ENCODE measurements around the gene MYH1.
"Not testable (repeated sequence)": the region's sequence is repeated elsewhere in the genome, so short reads cannot be mapped to it uniquely, and the experiment has no call there.

MYH1 gene

DNA sequence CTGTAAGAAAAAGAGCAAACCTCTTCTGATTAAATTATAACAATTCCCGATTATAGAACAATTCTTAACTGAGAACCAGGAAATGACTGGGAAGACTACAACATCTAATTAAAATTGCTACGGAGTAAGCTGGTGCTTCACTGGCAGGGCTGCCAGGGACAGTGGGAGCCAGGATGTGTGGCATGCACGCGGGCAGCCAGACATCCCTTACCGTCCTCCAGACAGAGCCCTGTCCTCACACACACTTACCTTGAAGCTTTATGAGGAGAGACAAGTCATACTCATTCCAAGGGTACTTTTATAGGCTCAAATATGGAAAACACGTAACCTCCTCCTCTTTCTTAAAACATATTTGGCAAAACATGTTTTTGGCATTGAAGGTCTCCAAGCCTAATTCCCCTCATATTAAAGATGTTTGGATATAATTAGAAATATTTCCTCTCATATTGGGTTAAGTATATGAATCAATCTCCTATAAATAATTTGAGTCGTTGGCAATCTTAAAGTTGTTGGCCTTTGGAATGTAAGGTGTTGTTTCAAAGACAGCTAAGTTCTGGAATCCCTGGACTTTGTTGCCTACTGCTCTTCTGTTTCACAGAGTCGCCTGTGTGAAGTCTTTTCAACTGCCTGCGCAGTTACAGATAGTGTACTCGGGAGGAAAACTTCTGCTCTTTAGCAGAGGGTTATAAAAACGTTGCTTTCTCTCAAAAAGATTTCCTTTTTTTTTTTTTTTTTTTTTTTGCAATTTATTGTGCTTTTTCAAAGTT, at the start of gene MYH1:
TSS of gene MYH1 (minus strand) at position 272 of the 767 bp plus-strand sequence. CDS start 1,900 bp downstream, outside the sequence.
- DNase-seq: no peak

DNA sequence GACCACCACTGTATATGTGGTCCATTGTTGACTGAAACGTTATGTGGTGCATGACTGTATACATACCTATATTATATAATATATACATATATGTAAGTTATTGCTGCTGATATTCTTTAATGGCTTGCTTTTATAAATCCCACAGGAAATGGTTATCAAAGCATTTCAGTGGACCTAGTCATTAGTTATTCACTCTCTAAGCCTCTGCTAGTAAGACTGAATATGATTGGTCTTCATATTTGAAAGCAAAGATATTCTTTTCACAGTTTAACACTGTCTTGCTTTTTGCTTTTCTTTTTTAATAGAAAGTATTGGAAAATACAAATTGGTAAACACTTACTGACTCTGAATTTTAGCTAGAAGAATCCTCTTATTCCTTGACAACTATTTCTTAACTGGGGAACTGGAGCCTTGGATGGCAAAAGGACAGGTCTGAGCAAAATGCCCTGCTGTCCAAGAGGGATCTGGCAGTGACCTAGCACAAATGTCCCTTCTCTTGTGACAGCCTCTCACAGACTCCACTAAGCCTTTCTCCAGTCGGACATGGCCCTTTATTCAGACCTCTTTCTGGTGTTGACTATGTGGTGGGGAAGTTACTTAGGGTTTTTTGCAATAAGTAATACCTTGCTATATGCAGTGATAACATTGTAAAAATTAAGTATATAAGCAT, 45.8 kb upstream of the MYH1 start:
- DNase-seq: no peak

DNA sequence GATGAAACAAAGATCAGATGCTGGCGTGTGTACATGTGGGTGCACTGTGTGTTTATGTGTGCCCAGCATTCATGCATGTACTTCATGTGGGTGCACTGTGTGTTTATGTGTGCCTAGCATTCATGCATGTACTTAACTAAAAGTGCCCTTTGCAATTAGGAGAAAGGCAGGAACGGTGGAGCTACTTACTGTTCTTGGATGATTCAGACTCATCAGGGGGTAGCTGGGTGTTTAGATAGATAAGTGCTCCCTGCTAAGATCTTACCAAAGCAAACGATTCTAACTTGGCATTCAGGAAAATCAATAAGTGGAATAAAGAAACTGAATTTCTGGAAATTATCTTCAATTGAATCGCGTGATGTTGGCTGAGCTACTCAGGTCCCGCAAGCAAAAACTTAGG, 39.7 kb upstream of the MYH1 start:
- no peak for DNase-seq

DNA sequence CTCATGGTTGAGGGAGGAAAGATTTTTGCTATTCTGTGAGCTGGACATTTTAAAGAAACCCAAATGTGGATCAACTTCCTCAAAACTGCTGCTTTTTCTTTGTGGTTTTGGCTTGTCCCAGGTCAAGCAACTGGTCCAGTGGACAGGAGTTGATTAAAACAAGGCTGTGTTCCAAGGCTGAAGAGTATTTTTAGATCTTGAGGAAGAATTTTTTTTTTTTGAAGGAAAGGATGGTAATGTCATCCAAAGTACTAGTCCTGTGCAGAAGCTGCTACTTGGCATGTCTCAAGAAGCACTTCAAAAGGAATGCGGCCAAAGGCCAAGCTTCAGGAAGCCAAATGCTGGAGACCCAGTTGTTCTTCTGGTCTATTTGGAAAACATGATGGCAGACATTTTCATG, 39.1 kb upstream of the MYH1 start:
- DNase-seq: no peak

DNA sequence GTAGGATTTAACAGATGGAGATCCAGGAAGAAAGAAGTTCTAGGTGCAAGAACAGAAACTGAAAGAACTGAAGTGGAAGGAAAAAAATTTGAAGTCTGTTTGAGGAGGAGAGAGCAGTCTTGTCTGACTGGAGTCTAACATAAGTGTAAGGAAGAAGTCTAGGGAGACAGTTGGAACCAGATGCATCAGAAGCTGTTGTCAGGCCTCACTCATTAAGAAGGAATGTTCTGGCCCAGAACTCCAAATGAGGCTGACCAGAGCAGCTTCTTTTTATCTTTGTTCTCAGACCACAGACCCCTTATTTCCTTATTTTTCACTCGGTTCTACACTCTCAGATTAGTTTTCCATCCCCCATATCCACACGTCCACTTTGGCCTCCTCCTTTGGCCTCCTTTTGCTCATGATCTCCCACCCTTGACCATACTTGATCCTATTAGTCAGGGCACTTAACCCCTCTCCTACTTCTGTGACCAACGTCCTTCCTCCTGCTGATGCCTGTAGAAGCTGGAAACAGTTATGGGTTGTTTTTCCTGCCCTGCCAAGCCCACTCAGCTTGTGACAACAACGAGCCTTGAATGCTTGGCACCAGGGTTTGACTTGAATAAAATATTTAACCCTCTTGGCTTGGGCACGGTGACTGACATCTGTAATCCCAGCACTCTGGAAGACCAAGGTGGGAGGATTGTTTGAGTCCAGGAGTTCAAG, 38.1 kb upstream of the MYH1 start:
- no peak for DNase-seq

DNA sequence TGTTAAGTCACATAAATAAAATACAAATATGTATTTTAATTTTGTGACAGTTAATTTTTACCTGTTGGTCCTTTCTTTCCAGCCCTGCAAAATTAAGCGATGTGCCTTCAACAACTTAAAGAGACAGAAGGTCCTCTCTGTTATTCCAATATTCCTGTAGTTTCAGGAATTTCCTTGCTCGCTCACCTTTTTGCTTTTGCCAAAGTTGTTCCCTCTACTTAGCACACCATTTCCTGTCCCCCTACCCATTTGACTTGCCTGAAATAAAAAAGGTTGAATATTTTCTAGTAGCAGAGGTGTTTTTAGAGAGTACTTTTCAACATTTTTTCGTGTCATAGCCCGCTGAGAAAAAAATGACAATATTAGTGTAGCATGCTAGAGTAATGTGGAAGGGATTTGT, 31.7 kb upstream of the MYH1 start:
- no peak for DNase-seq

DNA sequence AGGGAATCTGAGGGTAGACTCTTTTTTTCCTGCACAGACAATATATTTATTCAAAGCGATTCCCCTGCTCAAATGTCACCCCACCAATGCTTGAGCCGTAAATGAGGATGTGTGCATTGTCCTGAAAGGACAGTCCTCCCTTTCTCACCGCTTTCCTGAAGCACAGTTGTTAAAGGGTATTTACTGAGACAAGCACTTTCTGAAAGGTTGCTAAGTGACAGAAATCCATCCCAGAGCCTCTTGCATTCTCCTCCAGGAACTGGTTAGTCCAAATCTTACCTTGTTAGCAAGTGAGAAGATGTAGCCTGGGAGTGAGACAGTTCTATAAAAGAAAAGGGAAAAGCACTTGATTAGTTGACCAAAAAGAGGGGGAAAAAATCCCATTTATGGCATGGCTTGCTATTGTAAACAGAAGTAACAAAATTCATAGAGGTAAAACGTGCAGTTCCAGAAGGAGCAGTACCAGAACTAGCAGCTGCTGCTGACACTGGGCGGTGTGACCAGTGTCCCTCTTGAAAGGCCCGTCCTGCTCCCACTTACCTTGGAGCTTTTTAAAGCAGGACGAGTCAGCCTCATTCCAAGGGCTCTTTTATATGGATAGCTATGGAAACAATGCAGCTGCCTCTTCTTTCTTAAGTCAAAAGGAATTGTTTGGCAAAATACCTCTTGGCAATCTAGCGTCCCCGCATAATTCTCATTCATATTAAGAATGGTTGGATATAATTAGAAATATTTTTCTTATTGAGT, 30.9 kb upstream of the MYH1 start, which contains the start of gene MYH2:
TSS of gene MYH2 (minus strand) at position 563 of the 747 bp plus-strand sequence. CDS start 1,738 bp downstream, outside the sequence.
- DNase-seq: no peak

DNA sequence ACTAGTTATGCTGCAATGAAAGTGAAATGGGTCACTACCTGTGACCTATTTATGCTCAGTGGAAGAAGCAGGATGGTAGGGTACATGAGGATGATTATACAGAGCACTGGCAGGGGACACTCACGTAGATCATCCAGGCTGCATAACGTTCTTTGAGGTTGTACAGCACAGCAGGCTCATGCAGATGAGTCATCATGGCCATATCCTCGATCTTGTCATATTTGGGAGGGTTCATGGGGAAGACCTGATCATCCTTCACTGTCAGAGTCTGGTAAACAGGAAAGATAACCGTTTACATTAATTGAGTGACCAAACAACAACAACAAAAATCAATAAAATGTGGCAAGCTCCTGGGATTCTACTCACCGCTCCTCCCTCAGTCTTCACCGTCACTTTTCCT, 29.0 kb upstream of the MYH1 start:
- no peak for DNase-seq

DNA sequence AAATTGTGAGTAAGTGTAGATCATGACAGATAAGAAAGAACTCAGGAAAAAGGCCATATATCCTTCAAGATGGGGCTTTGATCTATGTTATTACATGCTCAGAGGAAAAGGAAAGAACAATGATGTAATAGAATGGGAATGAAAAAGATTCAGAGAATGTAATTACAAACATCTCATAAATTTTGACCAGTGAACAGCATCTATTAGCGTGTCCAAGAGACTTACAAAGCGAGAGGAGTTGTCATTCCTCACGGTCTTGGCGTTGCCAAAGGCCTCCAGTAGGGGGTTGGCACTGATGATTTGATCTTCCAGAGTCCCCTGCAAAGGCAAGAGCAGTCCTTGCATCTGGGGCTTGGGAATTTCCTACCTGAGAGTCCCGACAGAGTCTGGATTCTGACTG, 25.1 kb upstream of the MYH1 start:
- DNase-seq: not testable (repeated sequence)

DNA sequence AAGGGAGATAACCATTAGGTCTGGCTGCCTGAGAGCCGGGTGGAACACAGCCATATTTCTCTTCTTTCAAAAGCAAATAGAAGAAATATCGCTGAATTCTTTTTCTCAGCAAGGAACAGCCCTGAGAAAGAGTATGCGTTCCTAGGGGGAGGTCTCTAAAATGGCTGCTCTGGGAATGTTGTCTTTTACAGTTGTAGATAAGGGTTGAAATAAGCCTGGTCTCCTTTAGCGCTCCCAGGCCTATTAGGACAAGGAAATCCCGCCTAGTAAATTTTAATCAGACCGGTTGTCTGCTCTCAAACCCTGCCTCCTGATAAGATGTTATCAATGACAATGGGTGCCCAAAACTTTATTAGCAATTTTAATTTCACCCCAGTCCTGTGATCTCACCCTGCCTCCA, 22.8 kb upstream of the MYH1 start:
- DNase-seq: not testable (repeated sequence)

DNA sequence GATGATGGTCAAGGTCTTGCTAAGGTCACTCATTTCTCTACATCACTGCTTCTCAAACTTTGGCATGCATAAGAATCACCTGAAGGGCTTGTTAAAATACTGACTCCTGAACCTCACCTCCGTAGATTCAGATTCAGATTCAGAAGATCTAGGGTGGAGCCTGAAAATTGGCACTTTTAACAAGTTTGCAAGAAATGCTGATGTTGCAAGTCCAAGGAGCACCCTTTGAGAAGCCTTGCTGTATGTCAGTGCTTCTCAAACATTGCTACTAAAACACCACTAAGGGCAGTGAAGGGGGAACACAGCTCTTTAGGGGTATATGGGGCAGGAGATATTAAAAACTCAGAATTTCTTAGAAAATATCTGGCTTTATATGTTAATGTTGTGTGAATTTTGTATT, 13.7 kb upstream of the MYH1 start:
- DNase-seq: no peak

DNA sequence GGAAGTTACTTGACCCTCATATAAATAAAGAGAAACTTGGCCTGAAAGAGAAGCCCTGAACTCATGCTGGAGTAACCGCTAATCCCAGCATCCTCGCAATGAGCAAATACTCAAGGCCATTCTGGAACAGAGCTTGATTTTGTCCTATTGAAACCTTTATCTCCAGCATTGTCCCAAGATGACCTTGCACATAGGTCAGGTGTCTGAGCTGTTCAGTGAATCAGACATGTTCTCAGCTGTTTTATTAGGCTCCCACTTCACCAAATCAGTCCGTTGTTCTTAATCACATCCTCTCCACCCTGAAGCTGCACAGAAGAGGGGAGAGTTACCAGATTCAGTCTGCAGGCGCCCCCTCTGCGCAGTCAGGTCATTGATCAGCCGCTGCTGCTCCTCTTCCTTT, 9.1 kb upstream of the MYH1 start:
- DNase-seq: no peak

DNA sequence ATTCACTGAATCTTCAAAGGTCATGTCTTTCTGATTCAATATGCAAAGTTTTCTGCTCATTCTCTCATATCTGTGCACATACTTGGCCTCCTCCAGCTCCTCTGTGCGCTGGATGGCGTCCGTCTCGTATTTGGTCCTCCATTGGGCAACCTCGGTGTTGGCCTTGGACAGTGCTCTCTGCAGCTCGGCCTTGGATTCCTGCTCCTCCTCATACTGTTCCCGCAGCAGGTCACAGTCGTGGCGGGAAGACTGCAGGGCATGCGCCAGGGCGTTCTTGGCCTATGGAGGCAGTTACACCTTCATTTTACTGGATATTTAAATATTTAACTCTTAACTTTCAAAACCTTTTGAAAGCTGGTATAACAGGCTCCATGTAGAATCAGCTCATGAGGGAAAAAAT, 8.2 kb upstream of the MYH1 start:
- DNase-seq: no peak

DNA sequence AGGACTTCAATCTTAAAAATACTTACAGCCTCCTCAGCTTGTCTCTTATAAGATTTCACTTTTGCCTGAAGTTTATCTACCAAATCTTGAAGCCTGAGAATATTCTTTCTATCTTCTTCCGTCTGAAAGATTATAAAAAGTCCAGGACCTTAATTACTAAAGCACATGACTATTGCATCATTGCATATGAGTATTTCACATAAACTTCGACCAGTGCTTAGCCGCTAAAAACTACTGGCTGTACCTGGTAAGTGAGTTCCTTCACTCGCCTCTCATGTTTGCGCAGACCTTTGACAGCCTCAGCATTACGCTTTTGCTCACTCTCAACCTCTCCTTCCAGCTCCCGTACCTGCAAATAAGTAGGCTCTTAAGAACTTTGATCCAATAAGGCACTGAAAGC, 4.7 kb upstream of the MYH1 start:
- DNase-seq: no peak

DNA sequence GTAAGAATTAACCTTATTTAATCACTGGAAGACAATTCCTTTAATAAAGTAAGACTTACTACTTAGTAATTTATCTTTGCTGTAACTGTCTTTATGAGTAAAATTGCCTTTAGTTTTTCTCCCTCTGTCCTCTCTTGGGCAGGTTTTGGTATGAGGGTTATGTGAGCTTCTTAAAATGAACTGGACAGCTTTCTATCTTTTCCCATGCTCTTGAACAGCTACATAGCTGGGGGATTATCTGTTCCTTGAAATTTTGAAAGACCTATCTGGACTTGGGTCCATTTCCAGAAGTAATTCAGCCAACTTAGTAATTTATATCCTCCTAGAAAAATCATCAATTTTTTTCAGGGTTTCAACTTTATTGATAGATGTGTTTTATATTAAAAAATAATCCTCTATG, 3.6 kb upstream of the MYH1 start:
- no peak for DNase-seq

DNA sequence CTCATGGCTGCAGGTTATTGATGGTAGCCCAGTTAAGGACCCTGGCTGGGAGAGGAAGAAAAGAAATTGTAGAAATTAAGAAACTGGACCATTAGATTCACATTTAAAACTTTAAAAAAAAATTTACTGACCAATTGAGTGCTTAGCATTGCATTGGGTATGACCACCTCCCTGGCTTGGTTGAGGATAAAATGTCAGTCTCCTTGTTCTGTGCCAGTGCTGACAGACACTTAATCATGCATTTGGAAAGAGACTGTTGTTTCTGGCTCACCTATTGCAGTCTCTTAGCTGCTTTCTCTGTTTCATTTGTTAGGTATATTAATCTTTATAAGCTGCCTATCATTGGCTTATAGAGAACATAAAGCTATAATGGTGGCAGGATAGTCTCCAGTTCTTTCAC, 1.7 kb downstream of the MYH1 start:
- no peak for DNase-seq

DNA sequence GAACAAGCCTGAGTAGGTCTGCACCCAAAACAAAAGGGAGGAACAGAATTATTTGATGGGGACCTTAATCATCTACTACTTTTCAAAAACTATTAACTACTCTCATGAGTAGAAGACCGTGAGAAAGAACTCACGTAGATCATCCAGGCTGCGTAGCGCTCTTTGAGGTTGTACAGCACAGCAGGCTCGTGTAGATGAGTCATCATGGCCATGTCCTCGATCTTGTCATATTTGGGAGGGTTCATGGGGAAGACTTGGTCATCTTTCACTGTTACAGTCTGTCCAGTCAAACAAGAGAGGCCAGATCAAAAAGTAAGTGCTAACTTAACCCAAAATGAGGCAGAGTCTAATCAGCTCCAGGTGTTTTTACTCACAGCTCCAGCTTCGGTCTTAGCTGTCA, 2.3 kb downstream of the MYH1 start:
- DNase-seq: no peak

DNA sequence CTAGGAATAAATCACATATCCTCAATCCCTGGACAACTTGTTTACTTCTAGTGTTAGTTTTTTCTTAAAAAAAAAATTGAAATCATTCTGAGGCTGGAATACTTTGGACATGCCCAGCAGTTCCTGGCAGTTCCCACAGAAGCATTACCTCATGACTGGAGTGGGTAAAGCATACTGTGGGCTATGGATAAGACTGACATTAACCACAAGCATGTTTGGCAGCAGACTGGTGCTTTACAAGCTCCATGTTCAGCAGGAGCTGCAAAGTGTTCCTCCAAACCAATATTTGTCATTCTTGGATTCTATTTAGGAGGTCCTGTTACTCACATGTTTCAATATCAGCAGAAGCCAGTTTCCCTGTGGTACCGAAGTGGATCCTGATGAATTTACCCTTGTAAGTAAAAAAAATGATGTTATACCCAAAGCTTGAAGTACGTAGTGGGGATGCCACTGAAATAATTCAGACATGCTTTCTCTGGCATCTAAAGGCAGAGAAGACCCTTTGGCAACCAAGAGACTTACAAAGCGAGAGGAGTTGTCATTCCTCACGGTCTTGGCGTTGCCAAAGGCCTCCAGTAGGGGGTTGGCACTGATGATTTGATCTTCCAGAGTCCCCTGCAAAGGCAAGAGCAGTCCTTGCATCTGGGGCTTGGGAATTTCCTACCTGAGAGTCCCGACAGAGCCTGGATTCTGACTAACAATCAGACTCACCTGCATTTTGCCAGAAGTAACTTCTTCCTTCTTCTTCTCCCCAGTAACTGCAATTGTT, 4.9 kb downstream of the MYH1 start:
- DNase-seq: no peak

DNA sequence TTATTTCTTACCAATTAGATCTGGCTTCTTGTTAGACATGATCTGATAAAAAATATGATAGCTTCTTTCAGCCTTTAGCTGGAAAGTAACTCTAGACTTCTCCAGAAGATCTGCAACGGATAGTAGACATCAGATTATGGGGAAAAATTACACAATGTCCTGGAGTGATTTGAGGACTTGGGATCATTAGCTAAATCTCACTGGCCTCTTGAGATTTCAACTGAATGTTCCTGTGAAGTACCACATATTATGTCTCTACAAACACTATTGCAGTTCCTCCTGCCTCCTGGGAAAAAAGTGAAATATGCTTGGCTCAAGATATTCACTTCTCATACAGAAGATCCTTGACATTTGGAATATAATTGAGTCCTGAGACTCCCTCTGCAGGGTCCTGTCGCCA, 5.5 kb downstream of the MYH1 start:
- no peak for DNase-seq

DNA sequence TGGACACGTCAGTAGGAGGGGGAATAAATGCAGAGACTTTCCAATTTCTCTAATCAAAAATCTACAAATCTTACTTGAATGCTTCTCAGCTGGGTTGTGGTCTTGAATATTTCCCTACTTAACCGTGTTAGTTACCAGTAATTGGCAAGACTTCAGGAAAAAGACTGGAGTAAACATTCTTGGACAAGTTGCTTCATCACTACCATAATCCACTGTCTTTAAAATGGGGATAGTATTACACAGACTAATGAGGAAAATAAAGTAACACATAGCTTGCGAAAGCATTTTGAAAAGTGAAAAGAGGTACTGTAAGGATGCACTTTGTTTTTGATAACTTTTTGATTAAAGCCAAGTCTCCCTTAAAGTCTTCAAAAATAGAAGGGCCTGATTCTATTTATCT, 18.4 kb downstream of the MYH1 start:
- DNase-seq: no peak

DNA sequence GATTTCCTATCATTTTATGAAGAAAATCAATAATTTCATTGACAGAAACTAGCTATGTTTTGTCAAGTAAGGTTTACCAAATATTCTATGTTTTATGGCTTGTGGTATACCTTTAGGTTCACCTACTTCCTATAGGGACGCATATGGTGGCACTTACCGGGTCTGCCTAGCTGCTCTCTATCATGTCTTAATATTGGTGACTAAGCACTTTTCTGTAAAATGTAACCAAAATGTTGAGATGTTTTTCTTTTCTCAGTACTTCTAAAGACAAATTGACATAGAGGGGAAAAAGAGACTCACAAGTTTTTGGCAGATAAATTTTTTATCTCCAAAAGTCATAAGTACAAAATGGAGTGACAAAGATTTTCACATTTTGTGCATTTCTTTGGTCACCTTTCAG, 26.3 kb downstream of the MYH1 start:
- DNase-seq: no peak

DNA sequence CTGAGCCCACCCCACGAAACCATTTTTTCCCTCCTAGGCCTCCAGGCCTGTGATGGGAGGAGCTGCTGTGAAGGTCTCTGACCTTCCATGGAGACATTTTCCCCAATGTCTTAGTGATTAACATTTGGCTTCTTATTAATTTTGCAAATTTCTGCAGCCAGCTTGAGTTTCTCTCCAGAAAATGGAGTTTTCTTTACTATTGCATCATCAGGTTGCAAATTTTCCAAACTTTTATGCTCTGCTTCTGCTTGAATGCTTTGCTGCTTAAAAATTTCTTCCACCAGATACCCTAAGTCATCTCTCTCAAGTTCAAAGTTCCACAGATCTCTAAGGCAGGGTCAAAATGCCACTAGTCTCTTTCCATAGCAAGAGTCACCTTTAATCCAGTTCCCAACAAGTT, 36.1 kb downstream of the MYH1 start:
- no peak for DNase-seq

DNA sequence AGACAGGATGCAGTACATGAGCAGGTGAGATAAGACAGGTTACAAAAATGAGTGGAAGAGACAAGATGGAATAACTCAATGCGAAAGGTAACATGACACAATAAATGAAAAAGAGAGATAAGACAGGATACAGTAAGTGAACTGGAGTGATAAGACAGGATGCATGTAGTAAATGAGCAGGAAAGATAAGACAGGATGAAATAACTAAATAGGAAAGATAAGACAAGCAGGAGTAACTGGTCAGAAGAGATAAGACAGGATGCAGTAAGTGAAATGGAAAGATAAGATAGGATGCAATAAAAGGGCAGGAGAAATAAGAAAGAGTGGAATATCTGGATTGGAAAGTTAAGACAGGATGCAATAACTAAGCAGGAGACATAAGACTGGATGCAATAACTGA, 40.6 kb downstream of the MYH1 start:
- no peak for DNase-seq

Data from SHP77 (cell line).